Measurements from ENCODE around the gene ACOT13. TPM values are rescaled to one million over a fixed set of nuclear protein-coding genes. Genes with fewer than 3 reads are reported as not detected.

Gene ACOT13
- total RNA-seq, 1 experiment from 2014 or later, result 33.5 TPM

- DNase-seq (ENCODE audit: low read depth, low spot score) (no peak), ATAC-seq (no peak)
- H3K79me2 ChIP-seq (ENCODE audit: insufficient read depth, low read length), result peaks cover 69% of the 10 kb centered on the region
- H3K36me3 ChIP-seq (ENCODE audit: control insufficient read depth in 1 of 2, insufficient read depth in 2 of 2, low read length in 2 of 2), result peaks cover 33 to 44% of the 10 kb centered on the region in 2 experiments
- no peaks in the 10 kb centered on the region for H3K9me2 ChIP-seq (ENCODE audit: insufficient read depth)
- ChIA-PET CTCF (no interaction called here), RAD21 (ENCODE audit: low non-redundant PET in 1 of 2, low total read pairs in 2 of 2, uncharacterized antibody in 2 of 2, unreplicated experiment in 2 of 2) (no interaction called here), POLR2A (interaction anchor here (1.6 kb wide), 1 partner anchor 56 kb away, joined by 4 read pairs; the partner anchor contains the start of gene GMNN)
- peaks cover 23% of the 10 kb centered on the region for H4K20me1 ChIP-seq (ENCODE audit: insufficient read depth)
- no peak overlapping the region for H2AFZ ChIP-seq (ENCODE audit: low read depth, low read length, poor library complexity, severe bottlenecking)
- intact Hi-C loops (cut with micrococcal nuclease), result loop anchor here (10.0 kb wide), 1 partner anchor 356 kb away; no protein-coding TSS in a partner anchor
- H3K9me3 ChIP-seq (ENCODE audit: control insufficient read depth in 1 of 2, insufficient read depth in 1 of 2, low read depth in 1 of 2, low read length in 2 of 2), result no peaks in the 10 kb centered on the region
- peak overlapping the region; percentile 99 for H3K9ac ChIP-seq (ENCODE audit: low read length)
- no peaks in the 10 kb centered on the region for H3K27me3 ChIP-seq (ENCODE audit: insufficient read depth, low read length)
- peak overlapping the region; percentile 92 to 96 for H3K4me3 ChIP-seq (replicated peaks in 1 of 2; ENCODE audit: low read depth in 1 of 2, low read length in 2 of 2)
- peak overlapping the region; percentile 90 for H3K4me2 ChIP-seq (ENCODE audit: low read length)
- no TSS peak for BruUV-seq (replicated peaks)
- H3K27ac ChIP-seq (ENCODE audit: low read depth, low read length), result peak overlapping the region; percentile 95; the same call in 1 of the 2 replicates
- H3K4me1 ChIP-seq (ENCODE audit: control insufficient read depth in 1 of 2, insufficient read depth in 2 of 2, low read length in 2 of 2), result peaks cover 16 to 30% of the 10 kb centered on the region in 2 experiments; a peak in 3 of 4 replicates
- TF ChIP-seq POLR2A (IDR thresholded peaks at IDR 0.05; ENCODE audit: borderline replicate concordance, extremely low read depth, insufficient read depth, insufficient read length) (peak; percentile 30), EZH2 (IDR thresholded peaks at IDR 0.05) (no peak)
Observed at GRCh38 chr6:24718449-24719124, 51.7 kb downstream of the ACOT13 start.

- peaks cover 61% of the 10 kb centered on the region for H3K79me2 ChIP-seq (ENCODE audit: insufficient read depth, low read length)
- peaks cover 16 to 30% of the 10 kb centered on the region in 2 experiments; a peak in 3 of 4 replicates for H3K4me1 ChIP-seq (ENCODE audit: control insufficient read depth in 1 of 2, insufficient read depth in 2 of 2, low read length in 2 of 2)
- ChIA-PET CTCF (no interaction called here), RAD21 (ENCODE audit: low non-redundant PET in 1 of 2, low total read pairs in 2 of 2, uncharacterized antibody in 2 of 2, unreplicated experiment in 2 of 2) (no interaction called here), POLR2A (interaction anchor here (0.8 to 1.6 kb wide), 2 partner anchors 50 to 55 kb away, joined by 3 to 4 read pairs; partner anchors contain the start of gene GMNN)
- ATAC-seq (no peak), DNase-seq (ENCODE audit: low read depth, low spot score) (no peak)
- no peaks in the 10 kb centered on the region for H3K27me3 ChIP-seq (ENCODE audit: insufficient read depth, low read length)
- peak within 1 kb of the TSS; percentile 92 to 96 for H3K4me3 ChIP-seq (replicated peaks in 1 of 2; ENCODE audit: low read depth in 1 of 2, low read length in 2 of 2)
- H2AFZ ChIP-seq (ENCODE audit: low read depth, low read length, poor library complexity, severe bottlenecking), result no peak within 1 kb of the TSS
- H3K9me3 ChIP-seq (ENCODE audit: control insufficient read depth in 1 of 2, insufficient read depth in 1 of 2, low read depth in 1 of 2, low read length in 2 of 2), result no peaks in the 10 kb centered on the region
- peaks cover 17% of the 10 kb centered on the region; the same call in 1 of the 2 replicates for H4K20me1 ChIP-seq (ENCODE audit: insufficient read depth)
- peak within 1 kb of the TSS; percentile 99 for H3K9ac ChIP-seq (ENCODE audit: low read length)
- H3K4me2 ChIP-seq (ENCODE audit: low read length), result peak within 1 kb of the TSS; percentile 90
- no peaks in the 10 kb centered on the region for H3K9me2 ChIP-seq (ENCODE audit: insufficient read depth)
- H3K27ac ChIP-seq (ENCODE audit: low read depth, low read length), result peak within 1 kb of the TSS; percentile 95
- intact Hi-C loops (cut with micrococcal nuclease), result loop anchor here (10.0 kb wide), 1 partner anchor 355 kb away; no protein-coding TSS in a partner anchor
- TF ChIP-seq POLR2A (IDR thresholded peaks at IDR 0.05; ENCODE audit: borderline replicate concordance, extremely low read depth, insufficient read depth, insufficient read length) (peak; percentile 11), POLR2AphosphoS5 (IDR thresholded peaks at IDR 0.05; ENCODE audit: low read depth, low read length) (no peak; the same call in none of the 2 replicates), EZH2 (IDR thresholded peaks at IDR 0.05) (no peak)
- TSS peak; percentile 51 for BruUV-seq (replicated peaks)
- H3K36me3 ChIP-seq (ENCODE audit: control insufficient read depth in 1 of 2, insufficient read depth in 2 of 2, low read length in 2 of 2), result peaks cover 25 to 37% of the 10 kb centered on the region in 2 experiments
Observed at GRCh38 chr6:24719125-24719971, 52.5 kb downstream of the ACOT13 start, which contains the start of gene C6orf62. C6orf62 (minus strand) TSS chr6:24719154; CDS start chr6:24718668, 486 bp downstream.
